ENCODE measurements around the gene CDH23. TPM values are rescaled to one million over a fixed set of nuclear protein-coding genes. Genes with fewer than 3 reads are reported as not detected.

Gene CDH23
- total and polyA plus RNA-seq, 5 donors = 2.4 to 6.3 (median 5.2) TPM

Small RNA genes lying within 50 kb of the gene (microRNA-seq; reads per million reads assigned to microRNA genes)
- 0 to 0.42 reads per million in 2 donors for gene MIR7152

Other genes with a start within 250 kb of the CDH23 start
- 10 to 100 TPM; 17.0 to 26.6 (median 24.0) TPM for gene UNC5B, start 184.3 kb upstream of the CDH23 start, total RNA-seq
- gene UNC5B, start 184.3 kb upstream of the CDH23 start, polyA plus RNA-seq = 12.4 TPM
- 1 to 10 TPM; 2.2 to 2.7 (median 2.4) TPM for gene SLC29A3, start 77.7 kb upstream of the CDH23 start, total RNA-seq
- 1.4 TPM for gene SLC29A3, start 77.7 kb upstream of the CDH23 start, polyA plus RNA-seq

Data from right cardiac atrium (tissue), 5 donors.